A204.1 (cell line): ENCODE results near the gene DIP2C.
"Not testable (repeated sequence)": the region's sequence is repeated elsewhere in the genome, so short reads cannot be mapped to it uniquely, and the experiment has no call there.

Experiments
- FAIRE-seq: peaks from 2 replicates; lab custom pipeline; 2012; peaks lifted over from hg19 to GRCh38; lab: Jason Lieb, UNC

The DIP2C gene

GRCh38 chr10:673492-673891 is 16.0 kb downstream of the DIP2C start:
- FAIRE-seq: no peak

- FAIRE-seq: no peak
Measured at GRCh38 chr10:672992-673391, 16.5 kb downstream of the DIP2C start.

- FAIRE-seq: no peak
Measured at GRCh38 chr10:672203-672602, 17.3 kb downstream of the DIP2C start.

GRCh38 chr10:670990-671389 is 18.5 kb downstream of the DIP2C start:
- FAIRE-seq: no peak

- no peak for FAIRE-seq
Measured at GRCh38 chr10:670038-670437, 19.4 kb downstream of the DIP2C start.

GRCh38 chr10:668786-669485 is 20.5 kb downstream of the DIP2C start:
- no peak for FAIRE-seq

GRCh38 chr10:667602-668143 is 21.8 kb downstream of the DIP2C start:
- FAIRE-seq: no peak

GRCh38 chr10:667096-667495 is 22.4 kb downstream of the DIP2C start:
- no peak for FAIRE-seq

GRCh38 chr10:666237-667012 is 23.0 kb downstream of the DIP2C start:
- no peak for FAIRE-seq

GRCh38 chr10:665579-666091 is 23.8 kb downstream of the DIP2C start:
- no peak for FAIRE-seq

- no peak for FAIRE-seq
Measured at GRCh38 chr10:664893-665292, 24.6 kb downstream of the DIP2C start.

- no peak for FAIRE-seq
Measured at GRCh38 chr10:664301-664700, 25.2 kb downstream of the DIP2C start.

GRCh38 chr10:663831-664251 is 25.6 kb downstream of the DIP2C start:
- FAIRE-seq: no peak

- FAIRE-seq: no peak
Measured at GRCh38 chr10:663466-663751, 26.1 kb downstream of the DIP2C start.

GRCh38 chr10:662686-663465 is 26.6 kb downstream of the DIP2C start:
- FAIRE-seq: no peak

- FAIRE-seq: no peak
Measured at GRCh38 chr10:662223-662605, 27.3 kb downstream of the DIP2C start.

- no peak for FAIRE-seq
Measured at GRCh38 chr10:661597-662222, 27.8 kb downstream of the DIP2C start.

GRCh38 chr10:660970-661596 is 28.4 kb downstream of the DIP2C start:
- FAIRE-seq: no peak

- FAIRE-seq: no peak
Measured at GRCh38 chr10:660413-660969, 29.0 kb downstream of the DIP2C start.

- no peak for FAIRE-seq
Measured at GRCh38 chr10:659688-660141, 29.8 kb downstream of the DIP2C start.

- FAIRE-seq: not testable (repeated sequence)
Measured at GRCh38 chr10:657816-658350, 31.6 kb downstream of the DIP2C start.
